Amygdala (tissue), 56 donors: ENCODE measurements around the gene MFNG.
"Not testable (repeated sequence)": the region's sequence is repeated elsewhere in the genome, so short reads cannot be mapped to it uniquely, and the experiment has no call there.

ENCODE experiments used
- DNase-seq, 56 donors: peaks; one replicate each; lab custom pipeline; 2025; lab: John Stamatoyannopoulos, UW

MFNG gene, protein sequence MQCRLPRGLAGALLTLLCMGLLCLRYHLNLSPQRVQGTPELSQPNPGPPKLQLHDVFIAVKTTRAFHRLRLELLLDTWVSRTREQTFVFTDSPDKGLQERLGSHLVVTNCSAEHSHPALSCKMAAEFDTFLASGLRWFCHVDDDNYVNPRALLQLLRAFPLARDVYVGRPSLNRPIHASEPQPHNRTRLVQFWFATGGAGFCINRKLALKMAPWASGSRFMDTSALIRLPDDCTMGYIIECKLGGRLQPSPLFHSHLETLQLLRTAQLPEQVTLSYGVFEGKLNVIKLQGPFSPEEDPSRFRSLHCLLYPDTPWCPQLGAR

DNA sequence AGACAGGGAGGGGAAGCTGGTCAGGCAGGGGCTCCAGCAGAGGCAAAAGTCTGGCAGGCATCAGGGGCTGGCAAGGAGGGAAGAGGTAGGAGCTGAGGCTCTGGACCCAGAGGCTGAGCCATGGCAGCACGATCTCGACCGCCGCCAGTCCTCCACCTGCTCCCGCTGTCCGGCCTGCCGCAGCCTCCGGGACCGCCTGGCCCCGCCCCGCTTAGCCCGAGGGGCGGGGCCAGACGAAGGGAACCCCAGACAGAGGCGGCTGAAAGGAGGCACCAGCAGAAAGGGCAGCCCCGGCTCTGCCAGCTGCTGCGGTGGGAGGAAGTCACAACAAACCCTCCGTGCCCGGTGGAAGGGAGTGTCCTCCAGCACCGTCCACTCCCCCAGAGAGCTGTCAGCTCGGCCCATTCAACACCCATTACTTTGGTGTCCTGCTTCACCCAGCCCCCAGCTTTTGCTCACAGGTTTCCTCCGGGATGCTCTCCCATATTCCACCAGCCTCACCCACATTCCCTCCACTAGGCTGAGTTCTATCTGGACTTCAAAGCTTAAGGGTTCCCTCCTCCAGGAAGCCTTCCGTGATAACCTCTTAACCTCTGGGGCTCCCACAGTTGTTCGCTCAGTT, at the start of gene MFNG:
MFNG (minus strand) TSS at position 161 of the 622 bp plus-strand sequence. CDS start 207 bp downstream, outside the sequence.
- peak in 28 of 56 donors; percentile 2 to 47 (median 21) for DNase-seq

- no peak for DNase-seq
Measured at GRCh38 chr22:37535159-37535558, 49.0 kb upstream of the MFNG start.

- no peak for DNase-seq
Measured at GRCh38 chr22:37534445-37534844, 48.3 kb upstream of the MFNG start.

GRCh38 chr22:37533995-37534394, 47.8 kb upstream of the MFNG start:
- DNase-seq, result peak in 13 of 56 donors; percentile 4 to 71 (median 28)

DNA sequence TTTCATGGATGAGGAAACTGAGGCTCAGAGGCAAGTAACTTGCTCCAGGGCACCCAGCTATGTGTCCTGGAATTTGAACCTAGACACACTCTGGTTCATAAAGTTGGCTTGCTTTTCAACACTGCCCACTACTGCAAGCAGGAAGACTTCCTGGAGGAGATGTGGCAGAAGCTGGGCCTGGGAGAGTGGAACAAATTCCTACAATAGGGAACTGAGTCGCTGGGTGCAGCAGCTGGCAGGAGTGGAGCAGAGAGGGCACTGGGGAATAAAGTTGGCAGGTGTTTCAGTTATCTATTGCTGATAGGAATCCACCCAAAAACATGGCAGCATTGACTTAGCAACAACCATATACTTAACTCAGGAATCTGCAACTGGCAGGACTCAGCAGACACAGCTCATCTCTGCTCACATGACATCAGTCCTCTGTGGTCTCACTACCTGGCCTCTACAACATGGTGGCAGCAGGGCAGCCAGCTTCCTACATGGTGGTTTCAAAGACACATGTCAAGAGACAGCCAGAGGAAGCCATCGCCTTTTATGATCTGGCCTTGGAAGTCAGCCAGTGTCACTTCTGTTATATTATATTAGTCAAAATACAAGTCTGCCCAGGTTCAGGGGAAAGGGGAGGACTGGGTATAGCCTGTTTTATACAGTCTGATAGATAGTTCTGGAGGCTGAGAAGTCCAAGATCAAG, 43.6 kb upstream of the MFNG start:
- DNase-seq, result no peak

DNA sequence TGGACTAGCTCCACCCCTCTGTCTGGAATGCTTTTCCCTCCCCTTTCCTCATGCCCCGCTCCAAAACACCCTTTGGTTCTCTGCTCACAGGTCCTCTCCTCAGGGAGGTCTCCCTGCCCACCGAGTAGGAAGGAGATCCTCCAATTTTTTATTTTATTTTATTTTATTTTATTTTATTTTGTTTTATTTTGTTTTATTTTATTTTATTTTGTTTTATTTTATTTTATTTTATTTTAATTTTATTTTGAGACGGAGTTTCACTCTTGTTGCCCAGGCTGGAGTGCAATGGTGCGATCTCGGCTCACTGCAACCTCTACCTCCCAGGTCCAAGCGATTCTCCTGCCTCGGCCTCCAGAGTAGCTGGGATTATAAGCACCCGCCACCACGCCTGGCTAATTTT, 41.8 kb upstream of the MFNG start:
- DNase-seq, result not testable (repeated sequence)

DNA sequence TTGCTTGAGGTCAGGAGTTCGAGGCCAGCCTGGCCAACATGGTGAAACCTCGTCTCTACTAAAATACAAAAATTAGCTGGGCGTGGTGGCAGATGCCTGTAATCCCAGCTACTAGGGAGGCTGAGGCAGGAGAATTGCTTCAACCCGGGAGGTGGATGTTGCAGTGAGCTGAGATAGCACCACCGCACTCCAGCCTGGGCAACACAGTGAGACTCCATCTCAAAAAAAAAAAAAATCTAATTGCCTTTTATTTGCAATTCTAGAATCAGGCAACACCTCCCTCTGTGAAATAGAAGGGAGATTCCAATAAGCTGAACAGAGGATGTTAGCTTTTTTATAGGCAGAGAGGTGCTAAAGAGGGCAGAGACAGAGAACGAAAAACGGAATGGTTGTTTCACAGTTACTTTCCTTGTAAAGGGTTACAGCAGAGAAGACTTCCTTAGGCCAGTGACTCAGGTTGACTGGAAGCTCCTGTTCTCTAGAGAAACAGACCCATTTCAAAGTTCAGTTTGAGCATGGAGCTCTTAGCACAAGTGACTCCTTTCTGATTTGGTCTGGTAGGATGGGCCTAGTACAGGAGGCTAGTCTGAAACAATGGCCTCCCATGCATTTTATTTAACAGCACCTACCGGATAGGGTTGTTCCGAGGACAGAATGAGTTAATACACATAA, 41.0 kb upstream of the MFNG start:
- DNase-seq, result not testable (repeated sequence)

GRCh38 chr22:37526376-37526775, 40.2 kb upstream of the MFNG start:
- DNase-seq, result no peak

- DNase-seq, result no peak
Measured at GRCh38 chr22:37525746-37526350, 39.7 kb upstream of the MFNG start.

DNA sequence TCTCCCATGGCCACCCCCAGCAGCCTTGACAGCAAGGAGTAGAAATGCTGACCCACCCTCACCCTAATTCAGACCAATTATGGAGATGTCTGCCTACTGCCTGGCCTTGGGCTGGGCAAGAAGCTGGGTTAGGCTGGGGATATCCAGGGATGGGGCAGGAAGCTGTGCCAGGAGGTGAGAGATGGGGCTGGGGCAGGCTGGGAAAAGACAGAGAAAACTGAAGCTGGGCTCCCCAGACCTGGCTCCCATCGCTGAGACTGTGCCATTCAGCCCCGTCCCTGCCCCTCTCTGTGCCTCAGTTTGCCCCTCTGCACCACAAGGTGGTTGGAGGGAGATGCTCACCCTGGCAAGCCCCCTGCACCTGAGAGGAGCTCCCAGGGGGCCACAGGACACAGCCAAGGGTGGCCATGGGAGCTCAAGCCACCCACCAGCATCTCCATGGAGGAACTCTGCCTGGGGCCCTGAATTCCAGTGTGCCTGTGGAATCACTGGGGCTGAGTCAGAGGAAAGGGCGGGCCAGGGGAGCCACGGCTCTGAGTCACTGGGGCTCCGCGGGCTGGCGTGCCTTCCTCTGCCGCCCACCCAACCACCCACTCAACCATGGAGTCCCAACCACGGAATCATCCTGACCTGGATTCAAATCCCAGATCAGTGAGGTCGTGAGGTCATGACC, 39.0 kb upstream of the MFNG start:
- DNase-seq, result peak in 1 of 56 donors; percentile 20

DNA sequence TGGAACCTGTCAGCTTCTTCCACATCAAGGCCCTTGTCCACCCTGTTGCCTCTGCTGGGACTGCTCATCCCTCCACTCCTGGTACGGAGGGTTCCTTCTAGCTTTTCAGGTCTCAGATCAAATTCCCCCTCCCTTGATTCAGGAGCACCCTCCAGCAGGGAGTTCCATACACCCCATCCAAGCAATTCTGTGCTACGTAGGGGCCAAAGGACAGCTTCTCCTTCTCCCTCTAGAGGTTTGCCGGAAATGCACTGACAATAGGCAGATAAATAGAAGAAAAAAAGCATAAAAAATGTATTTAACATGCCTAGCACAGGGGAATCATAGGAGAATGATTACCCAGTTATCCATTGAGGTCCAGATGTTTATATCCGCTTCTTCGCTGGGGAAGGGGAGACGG, 36.3 kb upstream of the MFNG start:
- DNase-seq, result no peak

GRCh38 chr22:37521236-37521739, 35.1 kb upstream of the MFNG start:
- DNase-seq, result no peak

DNA sequence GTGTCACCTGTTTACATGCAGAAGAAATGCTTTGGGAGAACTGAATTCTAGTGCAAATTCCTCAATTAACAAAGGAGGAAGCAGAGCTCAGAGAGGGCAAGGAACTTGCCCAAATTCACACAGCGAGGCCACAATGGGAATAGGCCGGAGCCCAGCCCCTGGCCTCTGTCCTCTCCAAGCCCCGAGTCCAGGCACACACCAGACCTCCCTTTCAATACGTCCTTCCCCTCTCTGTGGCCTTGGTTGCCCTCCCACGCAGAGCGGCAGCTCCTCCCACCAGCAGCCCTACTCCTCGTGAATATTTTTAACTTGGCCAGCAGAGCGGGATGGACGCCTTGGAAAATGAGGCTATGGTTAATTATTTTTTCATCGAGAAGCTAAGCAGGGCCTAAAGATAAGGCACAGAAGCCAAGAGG, 34.6 kb upstream of the MFNG start:
- no peak for DNase-seq

DNA sequence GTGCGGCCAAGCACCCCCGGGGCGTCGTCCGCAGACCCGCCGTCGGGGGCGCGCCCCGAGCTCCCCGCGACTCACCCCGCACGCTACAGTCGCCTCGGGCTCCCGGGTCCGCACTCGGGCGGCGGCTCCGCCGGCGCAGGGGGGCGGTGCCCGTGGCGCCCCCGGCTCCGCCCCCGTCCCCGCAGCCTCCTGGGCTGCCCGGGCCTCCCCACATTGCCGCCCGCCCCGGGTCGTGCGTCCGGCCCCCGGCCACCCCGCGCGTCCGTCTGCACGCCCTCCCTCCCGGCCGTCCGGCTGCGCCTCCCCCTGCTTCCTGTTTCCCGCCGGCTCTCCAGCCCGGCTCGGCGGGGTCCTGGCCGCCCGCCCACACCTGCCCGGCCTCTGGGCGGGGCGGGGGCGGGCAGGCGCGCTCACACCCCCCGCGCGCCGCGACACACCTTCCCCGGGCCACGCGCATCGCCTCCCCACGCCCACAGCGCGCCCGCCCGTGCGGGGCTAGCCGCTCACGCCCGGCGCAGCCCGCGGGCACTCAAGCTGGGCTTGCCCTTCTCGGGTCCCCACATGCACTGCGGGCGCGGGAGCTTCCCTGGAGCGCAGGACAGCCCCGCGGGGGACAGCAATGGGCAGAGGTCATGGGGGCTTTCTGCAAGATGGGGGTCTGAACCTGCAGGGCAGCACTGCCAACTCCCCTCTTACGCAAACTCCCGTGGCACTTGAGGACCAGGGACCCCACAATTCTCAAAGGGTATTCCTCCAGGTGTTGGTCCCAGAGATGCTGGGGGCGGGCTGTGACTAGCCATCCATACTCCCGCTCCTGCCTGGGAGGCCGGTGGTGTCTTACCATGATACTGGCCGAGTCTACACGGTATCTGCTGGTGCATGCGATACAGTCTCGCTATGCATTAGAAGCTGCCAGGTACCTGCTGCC, 33.3 kb upstream of the MFNG start, which contains the start of gene CARD10:
CARD10 (minus strand) TSS at position 148 of the 928 bp plus-strand sequence. CDS start 215 bp downstream, outside the sequence.
- DNase-seq, result peak in 2 of 56 donors; percentile 21 to 32

GRCh38 chr22:37518509-37519267, 32.5 kb upstream of the MFNG start:
- no peak for DNase-seq

GRCh38 chr22:37517826-37518450, 31.8 kb upstream of the MFNG start:
- DNase-seq, result no peak

DNA sequence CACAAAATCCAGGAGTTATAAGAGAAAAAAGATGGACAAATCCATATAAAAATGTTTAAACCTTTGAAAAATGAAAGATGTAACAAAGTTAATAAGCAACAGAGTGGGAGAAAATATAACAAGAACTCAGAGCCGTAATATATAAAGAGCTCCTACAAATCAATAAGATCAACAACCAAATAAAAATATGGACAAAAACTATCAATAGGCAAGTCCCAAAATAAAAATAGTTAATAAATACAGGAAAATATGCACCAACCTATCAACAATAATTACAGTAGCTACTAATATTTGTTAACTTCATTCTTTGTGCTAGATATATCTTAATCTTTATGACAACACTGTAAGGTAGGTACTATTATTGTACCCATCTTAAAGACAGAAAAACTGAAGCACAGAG, 30.3 kb upstream of the MFNG start:
- no peak for DNase-seq
